ENCODE results near the gene SH3BGR.

Gene SH3BGR

GRCh38 chr21:39472786-39473185 is 21.0 kb downstream of the SH3BGR start:
- no peaks in the 10 kb centered on the region; the same call in 1 of the 2 replicates for H3K9me2 ChIP-seq (replicated peaks; ENCODE audit: control insufficient read depth, low read length)
- H3K27me3 ChIP-seq (ENCODE audit: control insufficient read depth, low read length), result peaks cover 1% of the 10 kb centered on the region; the same call in 1 of the 2 replicates
- no peak overlapping the region for H3K4me3 ChIP-seq (ENCODE audit: low read length)
- no peak overlapping the region for H3K27ac ChIP-seq (ENCODE audit: low read depth, low read length)
- H4K20me1 ChIP-seq (ENCODE audit: control insufficient read depth, insufficient read depth, low read depth, low read length), result no peaks in the 10 kb centered on the region
- TF ChIP-seq CTCF (IDR thresholded peaks at IDR 0.05; ENCODE audit: low read depth, low read length, poor library complexity, severe bottlenecking) (no peak), EZH2phosphoT487 (IDR thresholded peaks at IDR 0.05; ENCODE audit: borderline replicate concordance, low read length) (no peak)
- H3F3A ChIP-seq (ENCODE audit: control insufficient read depth, insufficient read depth), result no peaks in the 10 kb centered on the region
- H3K4me1 ChIP-seq (ENCODE audit: control insufficient read depth, low read length), result no peaks in the 10 kb centered on the region
- no peaks in the 10 kb centered on the region for H3K79me2 ChIP-seq (ENCODE audit: control insufficient read depth, low read length)
- H3K36me3 ChIP-seq (ENCODE audit: control insufficient read depth, low read length), result no peaks in the 10 kb centered on the region
- H3K9me3 ChIP-seq (ENCODE audit: control insufficient read depth, insufficient read depth, low read length), result no peaks in the 10 kb centered on the region
- H3K4me2 ChIP-seq (ENCODE audit: low read length), result no peak overlapping the region

GRCh38 chr21:39474611-39475010 is 22.8 kb downstream of the SH3BGR start:
- Histone ChIP-seq H3K27ac (ENCODE audit: low read depth, low read length) (no peak overlapping the region), H3K36me3 (ENCODE audit: control insufficient read depth, low read length) (no peaks in the 10 kb centered on the region)
- no peak for TF ChIP-seq EZH2phosphoT487 (IDR thresholded peaks at IDR 0.05; ENCODE audit: borderline replicate concordance, low read length)
- TF ChIP-seq CTCF (IDR thresholded peaks at IDR 0.05; ENCODE audit: low read depth, low read length, poor library complexity, severe bottlenecking), result no peak

GRCh38 chr21:39479164-39479813 is 27.5 kb downstream of the SH3BGR start:
- Histone ChIP-seq H3K9me2 (replicated peaks; ENCODE audit: control insufficient read depth, low read length) (no peaks in the 10 kb centered on the region; the same call in 1 of the 2 replicates), H3K27me3 (ENCODE audit: control insufficient read depth, low read length) (peaks cover 2% of the 10 kb centered on the region; the same call in 1 of the 2 replicates), H3K79me2 (ENCODE audit: control insufficient read depth, low read length) (no peaks in the 10 kb centered on the region), H4K20me1 (ENCODE audit: control insufficient read depth, insufficient read depth, low read depth, low read length) (no peaks in the 10 kb centered on the region), H3K27ac (ENCODE audit: low read depth, low read length) (no peak overlapping the region), H3F3A (ENCODE audit: control insufficient read depth, insufficient read depth) (no peaks in the 10 kb centered on the region), H3K9me3 (ENCODE audit: control insufficient read depth, insufficient read depth, low read length) (no peaks in the 10 kb centered on the region), H3K4me3 (ENCODE audit: low read length) (no peak overlapping the region), H3K4me1 (ENCODE audit: control insufficient read depth, low read length) (no peaks in the 10 kb centered on the region), H3K4me2 (ENCODE audit: low read length) (no peak overlapping the region), H3K36me3 (ENCODE audit: control insufficient read depth, low read length) (no peaks in the 10 kb centered on the region)
- TF ChIP-seq EZH2phosphoT487 (IDR thresholded peaks at IDR 0.05; ENCODE audit: borderline replicate concordance, low read length) (no peak), CTCF (IDR thresholded peaks at IDR 0.05; ENCODE audit: low read depth, low read length, poor library complexity, severe bottlenecking) (no peak)

More at GRCh38 chr21:39474611-39475010, 22.8 kb downstream of the SH3BGR start:
- no peaks in the 10 kb centered on the region for H3F3A ChIP-seq (ENCODE audit: control insufficient read depth, insufficient read depth)
- H3K4me1 ChIP-seq (ENCODE audit: control insufficient read depth, low read length), result no peaks in the 10 kb centered on the region
- no peaks in the 10 kb centered on the region; the same call in 1 of the 2 replicates for H3K9me2 ChIP-seq (replicated peaks; ENCODE audit: control insufficient read depth, low read length)
- H3K4me3 ChIP-seq (ENCODE audit: low read length), result no peak overlapping the region
- H3K27me3 ChIP-seq (ENCODE audit: control insufficient read depth, low read length), result no peaks in the 10 kb centered on the region
- H3K4me2 ChIP-seq (ENCODE audit: low read length), result no peak overlapping the region
- no peaks in the 10 kb centered on the region for H3K79me2 ChIP-seq (ENCODE audit: control insufficient read depth, low read length)
- no peaks in the 10 kb centered on the region for H3K9me3 ChIP-seq (ENCODE audit: control insufficient read depth, insufficient read depth, low read length)
- no peaks in the 10 kb centered on the region for H4K20me1 ChIP-seq (ENCODE audit: control insufficient read depth, insufficient read depth, low read depth, low read length)
